K562 (cell line): ENCODE results near the gene NAGS. TPM values are rescaled to one million over a fixed set of nuclear protein-coding genes. Genes with fewer than 3 reads are reported as not detected.

Experiments used
- CBX8 ChIP-seq: fragments of 200-600 bp; sonication (generic); IDR thresholded peaks from 2 replicates; pipeline ENCODE4 v1.6.1; 2012; ENCODE audit warnings: borderline replicate concordance, mixed run types, low read depth, mild to moderate bottlenecking, moderate library complexity, mixed read lengths, low read length, control low read depth, inconsistent platforms; ENCODE audit not compliant: poor library complexity, severe bottlenecking; ENCODE audit errors: extremely low read depth
- CHCHD3 ChIP-seq: fragments of 250-450 bp; sonication (Bioruptor Pico); IDR thresholded peaks from 2 replicates; pipeline ENCODE4 v2.1.2; 2022; ENCODE audit warnings: mild to moderate bottlenecking
- CHD4 ChIP-seq: fragments of 200-600 bp; sonication (generic); IDR thresholded peaks from 3 replicates; pipeline ENCODE4 v1.6.1; 2012; ENCODE audit warnings: low read depth, mild to moderate bottlenecking, mixed read lengths, low read length, inconsistent platforms; ENCODE audit not compliant: insufficient read depth, insufficient replicate concordance, poor library complexity, severe bottlenecking
- EP300 ChIP-seq: IDR thresholded peaks from 2 replicates; pipeline ENCODE4 v1.6.1; 2012; ENCODE audit warnings: low read length, improper control_type of control experiment
- GATAD2B ChIP-seq: fragments of 450-650 bp; IDR thresholded peaks from 2 replicates; pipeline ENCODE4 v1.6.1; 2017; ENCODE audit warnings: mild to moderate bottlenecking, borderline replicate concordance
- HDGF ChIP-seq: fragments of 450-650 bp; IDR thresholded peaks from 2 replicates; pipeline ENCODE4 v1.6.1; 2016
- JUN ChIP-seq, 2 experiments: sonication (generic) in 1 of 2; formaldehyde crosslinking in 1 of 2; IDR thresholded peaks; 2 replicates each; pipeline versions ENCODE4 v1.6.1 to v1.8.0; 2012 to 2022; ENCODE audit warnings: borderline replicate concordance in 2 of 2, mild to moderate bottlenecking in 2 of 2, improper control_type of control experiment in 1 of 2, low read depth in 1 of 2, low read length in 1 of 2, missing genetic modification reagents in 1 of 2
- L3MBTL2 ChIP-seq: fragments of 450-650 bp; IDR thresholded peaks from 2 replicates; pipeline ENCODE4 v1.6.1; 2016; ENCODE audit warnings: mild to moderate bottlenecking, moderate library complexity
- NBN ChIP-seq: fragments of 450-650 bp; IDR thresholded peaks from 2 replicates; pipeline ENCODE4 v1.6.1; 2016; ENCODE audit warnings: low read depth, mild to moderate bottlenecking
- PCBP1 ChIP-seq: fragments of 200-400 bp; formaldehyde crosslinking; IDR thresholded peaks from 2 replicates; pipeline ENCODE4 v1.6.1; 2018; ENCODE audit warnings: mild to moderate bottlenecking, low read depth, low read length; ENCODE audit not compliant: poor library complexity, severe bottlenecking
- PCBP2 ChIP-seq: fragments of 200-400 bp; formaldehyde crosslinking; IDR thresholded peaks from 2 replicates; pipeline ENCODE4 v1.6.1; 2018; ENCODE audit warnings: low read length, low read depth, mild to moderate bottlenecking, moderate library complexity; ENCODE audit not compliant: poor library complexity, severe bottlenecking
- POLR2AphosphoS2 ChIP-seq: IDR thresholded peaks from 2 replicates; pipeline ENCODE4 v1.6.1; 2012; ENCODE audit warnings: low read length, improper control_type of control experiment
- SAP30 ChIP-seq: fragments of 200-600 bp; sonication (generic); IDR thresholded peaks from 2 replicates; pipeline ENCODE4 v1.6.1; 2012; ENCODE audit warnings: borderline replicate concordance, low read depth, mild to moderate bottlenecking, moderate library complexity, low read length, control low read depth, inconsistent platforms; ENCODE audit not compliant: insufficient read depth, poor library complexity, severe bottlenecking
- SREBF2 ChIP-seq: sonication (generic); formaldehyde crosslinking; IDR thresholded peaks from 2 replicates; pipeline ENCODE4 v1.4.0; 2020; ENCODE audit warnings: mild to moderate bottlenecking, missing genetic modification reagents
- ZNF224 ChIP-seq: sonication (generic); formaldehyde crosslinking; IDR thresholded peaks from 2 replicates; pipeline ENCODE4 v1.8.0; 2022; ENCODE audit warnings: mild to moderate bottlenecking, missing genetic modification reagents
- polyA plus RNA-seq, 8 experiments: library from polyadenylated mRNA; depleted of rRNA in 4 of 8; stranded (reverse) in 5 of 8; unstranded in 3 of 8; fragments of >200 nt; fragmentation: Nextera tagmentation in 2 of 8; fragmentation: Illumina TruSeq in 1 of 8; extraction: Ambion mirVana in 2 of 8; extraction: Trizol in 1 of 8; gene quantifications; 2 replicates each; pipeline versions ENCODE4 v1.2.1 to v1.2.3, GENCODE V29; 2011 to 2014; ENCODE audit warnings: inconsistent platforms in 1 of 8, missing spikeins in 1 of 8
- total RNA-seq, 7 experiments: library from RNA; depleted of rRNA in 6 of 7; stranded (reverse); fragments of >200 nt in 6 of 7; fragmentation: Illumina TruSeq in 2 of 7; extraction: Trizol in 2 of 7; gene quantifications; 2 replicates each; pipeline versions ENCODE4 v1.2.1 to v1.2.3, GENCODE V29; 2011 to 2021; ENCODE audit warnings: low replicate concordance in 1 of 7
- TF ChIP-seq, protein P1 (sequence below): fragments of 250-450 bp; sonication (Bioruptor Pico); IDR thresholded peaks from 2 replicates; pipeline ENCODE4 v1.5.1; 2021; ENCODE audit warnings: mild to moderate bottlenecking
- TF ChIP-seq, protein P2 (sequence below): IDR thresholded peaks from 2 replicates; pipeline ENCODE4 v1.6.1; 2014; ENCODE audit warnings: antibody characterized with exemption
- TF ChIP-seq, protein P3 (sequence below): fragments of 450-650 bp; IDR thresholded peaks from 2 replicates; pipeline ENCODE4 v1.6.1; 2016; ENCODE audit warnings: borderline replicate concordance
- TF ChIP-seq, protein P4 (sequence below): fragments of 450-650 bp; formaldehyde crosslinking; conservative IDR thresholded peaks from 2 replicates; pipeline ENCODE4 v1.4.0; 2022; ENCODE audit warnings: mild to moderate bottlenecking, missing genetic modification characterization

NAGS gene
- total and polyA plus RNA-seq, 9 of the 15 experiments (the other 6 are each of a cell fraction or from before 2014, with no cell fraction given): not detected

DNA sequence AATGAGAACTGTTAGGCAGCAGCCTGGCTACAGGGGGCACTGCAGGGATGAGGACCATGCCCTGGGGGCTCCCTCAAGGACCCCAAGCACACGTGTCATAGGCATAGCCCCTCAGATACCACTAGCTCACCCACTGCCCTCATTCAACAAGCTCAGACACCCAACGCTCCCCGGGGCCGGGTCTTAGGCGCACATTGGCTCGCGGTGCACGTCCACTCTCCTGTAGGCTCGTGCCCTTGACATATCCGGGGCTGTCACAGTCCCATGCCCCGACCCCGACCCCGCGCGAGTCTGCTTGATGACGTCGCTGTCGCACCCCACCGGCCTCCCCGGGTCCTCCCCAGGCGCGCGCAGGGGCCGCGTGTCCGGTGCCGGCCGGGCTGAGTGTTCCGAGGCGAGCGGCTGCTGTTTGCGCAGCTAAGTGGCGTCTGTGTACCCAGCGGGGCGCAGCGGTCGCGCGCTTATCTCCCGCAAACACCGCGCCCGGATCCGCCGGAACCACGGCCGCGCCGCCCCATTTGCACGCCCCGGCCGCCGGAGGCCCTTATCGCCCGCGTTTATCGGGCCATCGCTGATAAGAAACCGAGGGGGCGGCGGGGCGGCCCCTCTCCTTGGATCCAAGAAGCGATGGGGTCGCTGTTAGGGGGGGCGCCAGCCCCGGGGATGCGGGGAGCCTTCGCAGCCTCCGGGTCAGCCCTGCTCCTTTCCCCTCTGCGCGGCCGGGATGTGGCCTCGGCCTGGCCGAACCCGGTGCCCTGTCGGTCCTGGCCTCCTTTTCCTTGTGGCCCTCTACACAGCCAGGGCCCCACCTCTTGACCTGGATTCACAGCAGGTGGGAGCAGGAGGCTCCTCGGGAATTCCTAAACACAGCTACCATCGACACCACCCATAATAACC lies 20.7 kb upstream of the NAGS start (continued):
- TF ChIP-seq, protein P1, sequence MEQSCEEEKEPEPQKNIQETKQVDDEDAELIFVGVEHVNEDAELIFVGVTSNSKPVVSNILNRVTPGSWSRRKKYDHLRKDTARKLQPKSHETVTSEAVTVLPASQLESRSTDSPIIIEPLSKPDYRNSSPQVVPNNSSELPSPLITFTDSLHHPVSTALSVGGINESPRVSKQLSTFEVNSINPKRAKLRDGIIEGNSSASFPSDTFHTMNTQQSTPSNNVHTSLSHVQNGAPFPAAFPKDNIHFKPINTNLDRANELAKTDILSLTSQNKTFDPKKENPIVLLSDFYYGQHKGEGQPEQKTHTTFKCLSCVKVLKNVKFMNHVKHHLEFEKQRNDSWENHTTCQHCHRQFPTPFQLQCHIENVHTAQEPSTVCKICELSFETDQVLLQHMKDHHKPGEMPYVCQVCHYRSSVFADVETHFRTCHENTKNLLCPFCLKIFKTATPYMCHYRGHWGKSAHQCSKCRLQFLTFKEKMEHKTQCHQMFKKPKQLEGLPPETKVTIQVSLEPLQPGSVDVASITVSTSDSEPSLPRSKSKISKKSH (CRISPR knock-in tag): no peak
- TF ChIP-seq, protein P2, sequence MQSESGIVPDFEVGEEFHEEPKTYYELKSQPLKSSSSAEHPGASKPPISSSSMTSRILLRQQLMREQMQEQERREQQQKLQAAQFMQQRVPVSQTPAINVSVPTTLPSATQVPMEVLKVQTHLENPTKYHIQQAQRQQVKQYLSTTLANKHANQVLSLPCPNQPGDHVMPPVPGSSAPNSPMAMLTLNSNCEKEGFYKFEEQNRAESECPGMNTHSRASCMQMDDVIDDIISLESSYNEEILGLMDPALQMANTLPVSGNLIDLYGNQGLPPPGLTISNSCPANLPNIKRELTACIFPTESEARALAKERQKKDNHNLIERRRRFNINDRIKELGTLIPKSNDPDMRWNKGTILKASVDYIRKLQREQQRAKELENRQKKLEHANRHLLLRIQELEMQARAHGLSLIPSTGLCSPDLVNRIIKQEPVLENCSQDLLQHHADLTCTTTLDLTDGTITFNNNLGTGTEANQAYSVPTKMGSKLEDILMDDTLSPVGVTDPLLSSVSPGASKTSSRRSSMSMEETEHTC: no peak
- peak; percentile 15 for TF ChIP-seq CHD4
- TF ChIP-seq SAP30: no peak
- no peak for TF ChIP-seq PCBP1
- TF ChIP-seq, protein P3, sequence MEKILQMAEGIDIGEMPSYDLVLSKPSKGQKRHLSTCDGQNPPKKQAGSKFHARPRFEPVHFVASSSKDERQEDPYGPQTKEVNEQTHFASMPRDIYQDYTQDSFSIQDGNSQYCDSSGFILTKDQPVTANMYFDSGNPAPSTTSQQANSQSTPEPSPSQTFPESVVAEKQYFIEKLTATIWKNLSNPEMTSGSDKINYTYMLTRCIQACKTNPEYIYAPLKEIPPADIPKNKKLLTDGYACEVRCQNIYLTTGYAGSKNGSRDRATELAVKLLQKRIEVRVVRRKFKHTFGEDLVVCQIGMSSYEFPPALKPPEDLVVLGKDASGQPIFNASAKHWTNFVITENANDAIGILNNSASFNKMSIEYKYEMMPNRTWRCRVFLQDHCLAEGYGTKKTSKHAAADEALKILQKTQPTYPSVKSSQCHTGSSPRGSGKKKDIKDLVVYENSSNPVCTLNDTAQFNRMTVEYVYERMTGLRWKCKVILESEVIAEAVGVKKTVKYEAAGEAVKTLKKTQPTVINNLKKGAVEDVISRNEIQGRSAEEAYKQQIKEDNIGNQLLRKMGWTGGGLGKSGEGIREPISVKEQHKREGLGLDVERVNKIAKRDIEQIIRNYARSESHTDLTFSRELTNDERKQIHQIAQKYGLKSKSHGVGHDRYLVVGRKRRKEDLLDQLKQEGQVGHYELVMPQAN: peak; percentile 59; the same call in 1 of the 2 replicates
- TF ChIP-seq JUN (IDR thresholded peaks at IDR 0.05; ENCODE audit: borderline replicate concordance, low read depth, low read length): no peak
- TF ChIP-seq JUN (CRISPR knock-in tag; IDR thresholded peaks at IDR 0.05; ENCODE audit: borderline replicate concordance): no peak
- TF ChIP-seq PCBP2: no peak
- TF ChIP-seq SREBF2: no peak
- peak; percentile 33; the same call in 1 of the 2 replicates for TF ChIP-seq EP300
- TF ChIP-seq NBN: 0 out of 2 replicates have a peak, but pooled peaks have one; percentile 24
- no peak for TF ChIP-seq HDGF
- TF ChIP-seq L3MBTL2: peak; percentile 83
- peak; percentile 99 for TF ChIP-seq GATAD2B
- no peak for TF ChIP-seq CBX8
- no peak for TF ChIP-seq POLR2AphosphoS2
- TF ChIP-seq CHCHD3 (CRISPR knock-in tag): no peak
- TF ChIP-seq, protein P4, sequence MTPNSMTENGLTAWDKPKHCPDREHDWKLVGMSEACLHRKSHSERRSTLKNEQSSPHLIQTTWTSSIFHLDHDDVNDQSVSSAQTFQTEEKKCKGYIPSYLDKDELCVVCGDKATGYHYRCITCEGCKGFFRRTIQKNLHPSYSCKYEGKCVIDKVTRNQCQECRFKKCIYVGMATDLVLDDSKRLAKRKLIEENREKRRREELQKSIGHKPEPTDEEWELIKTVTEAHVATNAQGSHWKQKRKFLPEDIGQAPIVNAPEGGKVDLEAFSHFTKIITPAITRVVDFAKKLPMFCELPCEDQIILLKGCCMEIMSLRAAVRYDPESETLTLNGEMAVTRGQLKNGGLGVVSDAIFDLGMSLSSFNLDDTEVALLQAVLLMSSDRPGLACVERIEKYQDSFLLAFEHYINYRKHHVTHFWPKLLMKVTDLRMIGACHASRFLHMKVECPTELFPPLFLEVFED: no peak
- no peak; the same call in 1 of the 2 replicates for TF ChIP-seq ZNF224 (CRISPR knock-in tag)
